HepG2 (cell line): ENCODE results near the gene TCF23. TPM values are rescaled to one million over a fixed set of nuclear protein-coding genes. Genes with fewer than 3 reads are reported as not detected.

Experiments used
- DMAP1 ChIP-seq: IDR thresholded peaks from 2 replicates; pipeline ENCODE4 v1.6.1; 2016
- ELF1 ChIP-seq: sonication (generic); formaldehyde crosslinking; IDR thresholded peaks from 2 replicates; pipeline ENCODE4 v1.4.0; 2020; ENCODE audit warnings: missing genetic modification reagents
- HHEX ChIP-seq: IDR thresholded peaks from 2 replicates; pipeline ENCODE4 v1.6.1; 2016; ENCODE audit warnings: control low read depth
- HIVEP1 ChIP-seq: sonication (generic); formaldehyde crosslinking; IDR thresholded peaks from 2 replicates; pipeline ENCODE4 v1.4.0; 2020; ENCODE audit warnings: mild to moderate bottlenecking, missing genetic modification reagents
- IKZF4 ChIP-seq: sonication (generic); formaldehyde crosslinking; IDR thresholded peaks from 2 replicates; pipeline ENCODE4 v1.5.1; 2020; ENCODE audit warnings: borderline replicate concordance, mild to moderate bottlenecking, low read depth, missing genetic modification reagents; ENCODE audit errors: not compliant biosample characterization
- KDM5B ChIP-seq: sonication (generic); formaldehyde crosslinking; IDR thresholded peaks from 2 replicates; pipeline ENCODE4 v1.4.0; 2020; ENCODE audit warnings: missing genetic modification reagents, mild to moderate bottlenecking, borderline replicate concordance
- NFIB ChIP-seq: sonication (generic); formaldehyde crosslinking; IDR thresholded peaks from 2 replicates; pipeline ENCODE4 v1.9.0; 2021; ENCODE audit warnings: missing genetic modification reagents, mild to moderate bottlenecking, borderline replicate concordance
- NR1H2 ChIP-seq: sonication (generic); formaldehyde crosslinking; IDR thresholded peaks from 2 replicates; pipeline ENCODE4 v1.8.1; 2022; ENCODE audit warnings: low read depth, missing genetic modification reagents, borderline replicate concordance
- PRMT3 ChIP-seq: sonication (generic); formaldehyde crosslinking; IDR thresholded peaks from 2 replicates; pipeline ENCODE4 v1.8.1; 2022; ENCODE audit warnings: low read depth, mild to moderate bottlenecking, moderate library complexity, missing genetic modification reagents, borderline replicate concordance
- ZNF12 ChIP-seq: sonication (generic); formaldehyde crosslinking; IDR thresholded peaks from 2 replicates; pipeline ENCODE4 v1.5.0; 2020; ENCODE audit warnings: missing genetic modification reagents
- ZNF224 ChIP-seq: sonication (generic); formaldehyde crosslinking; IDR thresholded peaks from 2 replicates; pipeline ENCODE4 v1.5.0; 2020; ENCODE audit warnings: mild to moderate bottlenecking, missing genetic modification reagents
- ZNF430 ChIP-seq: sonication (generic); formaldehyde crosslinking; IDR thresholded peaks from 2 replicates; pipeline ENCODE4 v1.9.0; 2021; ENCODE audit warnings: mild to moderate bottlenecking, missing genetic modification reagents
- ZNF484 ChIP-seq: sonication (generic); formaldehyde crosslinking; IDR thresholded peaks from 2 replicates; pipeline ENCODE4 v1.5.1; 2020; ENCODE audit warnings: mild to moderate bottlenecking, low read depth, missing genetic modification reagents, borderline replicate concordance
- ZNF552 ChIP-seq: sonication (generic); formaldehyde crosslinking; IDR thresholded peaks from 2 replicates; pipeline ENCODE4 v1.9.0; 2022; ENCODE audit warnings: missing genetic modification reagents, mild to moderate bottlenecking, borderline replicate concordance
- ZNF639 ChIP-seq: conservative IDR thresholded peaks from 2 replicates; pipeline ENCODE4 v1.6.1; 2018; ENCODE audit warnings: missing genetic modification reagents
- ZNF710 ChIP-seq: sonication (generic); formaldehyde crosslinking; IDR thresholded peaks from 2 replicates; pipeline ENCODE4 v1.5.0; 2020; ENCODE audit warnings: mild to moderate bottlenecking, missing genetic modification reagents, borderline replicate concordance
- ZNF781 ChIP-seq: sonication (generic); formaldehyde crosslinking; IDR thresholded peaks from 2 replicates; pipeline ENCODE4 v1.5.1; 2020; ENCODE audit warnings: borderline replicate concordance, mild to moderate bottlenecking, missing genetic modification reagents; ENCODE audit errors: not compliant biosample characterization
- ZSCAN21 ChIP-seq: sonication (generic); formaldehyde crosslinking; IDR thresholded peaks from 2 replicates; pipeline ENCODE4 v1.8.0; 2022; ENCODE audit warnings: mild to moderate bottlenecking, missing genetic modification reagents, moderate library complexity, borderline replicate concordance
- polyA plus RNA-seq, 8 experiments: library from polyadenylated mRNA; depleted of rRNA in 3 of 8; stranded (reverse) in 7 of 8; unstranded in 1 of 8; fragments of >200 nt; fragmentation: Illumina TruSeq in 4 of 8; extraction: Trizol in 4 of 8; gene quantifications; 2 replicates each; pipeline versions ENCODE4 v1.2.1 to v1.2.3, GENCODE V29; 2011 to 2016; ENCODE audit warnings: low read depth in 4 of 8, missing spikeins in 1 of 8, mixed read lengths in 1 of 8; ENCODE audit not compliant: insufficient read depth in 1 of 8
- total RNA-seq, 5 experiments: library from RNA; depleted of rRNA; stranded (reverse); fragments of >200 nt; fragmentation: Illumina TruSeq; extraction: Trizol; gene quantifications; 2 replicates each; pipeline ENCODE4 v1.2.3, GENCODE V29; 2016; ENCODE audit warnings: low read depth in 1 of 5
- TF ChIP-seq, protein P1 (sequence below): IDR thresholded peaks from 2 replicates; pipeline ENCODE4 v1.6.1; 2016; ENCODE audit warnings: low read depth
- TF ChIP-seq, protein P2 (sequence below): sonication (generic); formaldehyde crosslinking; IDR thresholded peaks from 2 replicates; pipeline ENCODE4 v1.4.0; 2020; ENCODE audit warnings: missing genetic modification reagents

TCF23 gene
- total and polyA plus RNA-seq, 2 of the 13 experiments (the other 11 are each of a cell fraction or from before 2014, with no cell fraction given), result 0.02 to 1.4 TPM

DNA sequence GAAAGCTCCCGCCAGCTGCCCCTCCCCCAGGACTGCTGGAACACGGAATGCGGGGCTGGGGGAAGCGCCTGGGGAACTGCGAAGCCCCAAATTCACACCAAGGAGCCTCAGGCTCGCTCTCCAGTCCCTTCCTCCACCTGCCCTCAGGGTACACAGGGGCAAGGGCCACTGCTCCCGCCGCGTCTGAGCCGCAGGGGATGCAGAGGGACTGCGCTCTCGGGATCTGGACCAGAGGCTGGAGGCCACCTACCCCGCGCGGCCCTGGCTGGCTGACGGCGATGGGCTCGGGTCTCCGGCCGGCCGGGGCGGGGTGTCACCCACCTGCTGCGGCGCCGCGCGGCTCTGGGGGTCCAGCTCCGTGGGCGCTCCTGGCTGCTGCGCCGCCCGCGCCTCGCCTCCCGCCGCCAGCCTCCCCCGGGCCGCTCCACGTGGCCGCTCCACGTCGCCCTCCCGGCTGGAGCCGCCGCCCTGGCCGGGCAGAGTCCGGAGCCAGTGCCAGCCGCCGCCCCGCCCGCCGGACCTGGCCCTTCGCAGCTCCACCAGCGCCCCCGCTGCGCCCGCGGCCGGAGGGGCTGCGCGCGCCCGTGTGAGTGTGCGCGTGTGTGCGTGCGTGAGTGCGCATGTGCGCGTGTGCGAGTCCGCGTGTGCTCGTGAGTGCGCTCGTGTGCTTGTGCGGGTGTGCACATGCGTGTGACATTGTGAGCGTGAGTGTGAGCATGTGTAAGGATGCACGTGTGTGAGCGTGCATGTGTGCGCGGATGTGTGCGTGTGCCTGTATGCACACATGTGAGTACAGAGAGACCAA, 30.1 kb upstream of the TCF23 start, which contains the start of gene CGREF1 (continued):
- TF ChIP-seq HIVEP1, result no peak; the same call in 1 of the 2 replicates
- TF ChIP-seq IKZF4 (CRISPR knock-in tag), result no peak
- TF ChIP-seq ELF1 (CRISPR knock-in tag), result no peak
- TF ChIP-seq ZNF639 (CRISPR knock-in tag), result peak; percentile 48; the same call in 1 of the 2 replicates
- peak; percentile 75; the same call in 1 of the 2 replicates for TF ChIP-seq PRMT3 (CRISPR knock-in tag)
- TF ChIP-seq ZSCAN21 (CRISPR knock-in tag), result peak; percentile 54; the same call in 1 of the 2 replicates
- TF ChIP-seq, protein P1, sequence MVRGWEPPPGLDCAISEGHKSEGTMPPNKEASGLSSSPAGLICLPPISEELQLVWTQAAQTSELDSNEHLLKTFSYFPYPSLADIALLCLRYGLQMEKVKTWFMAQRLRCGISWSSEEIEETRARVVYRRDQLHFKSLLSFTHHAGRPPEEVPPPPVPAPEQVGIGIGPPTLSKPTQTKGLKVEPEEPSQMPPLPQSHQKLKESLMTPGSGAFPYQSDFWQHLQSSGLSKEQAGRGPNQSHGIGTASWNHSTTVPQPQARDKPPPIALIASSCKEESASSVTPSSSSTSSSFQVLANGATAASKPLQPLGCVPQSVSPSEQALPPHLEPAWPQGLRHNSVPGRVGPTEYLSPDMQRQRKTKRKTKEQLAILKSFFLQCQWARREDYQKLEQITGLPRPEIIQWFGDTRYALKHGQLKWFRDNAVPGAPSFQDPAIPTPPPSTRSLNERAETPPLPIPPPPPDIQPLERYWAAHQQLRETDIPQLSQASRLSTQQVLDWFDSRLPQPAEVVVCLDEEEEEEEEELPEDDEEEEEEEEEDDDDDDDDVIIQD (CRISPR knock-in tag), result no peak
- no peak for TF ChIP-seq NFIB (CRISPR knock-in tag)
- TF ChIP-seq ZNF552 (CRISPR knock-in tag), result no peak
- peak; percentile 19; the same call in 1 of the 2 replicates for TF ChIP-seq DMAP1
- no peak for TF ChIP-seq ZNF484
- no peak for TF ChIP-seq ZNF781
- no peak for TF ChIP-seq ZNF12 (CRISPR knock-in tag)
- peak; percentile 66 for TF ChIP-seq KDM5B (CRISPR knock-in tag)
- TF ChIP-seq ZNF430 (CRISPR knock-in tag), result no peak
- TF ChIP-seq HHEX (CRISPR knock-in tag), result no peak
- TF ChIP-seq ZNF224, result no peak
- TF ChIP-seq, protein P2, sequence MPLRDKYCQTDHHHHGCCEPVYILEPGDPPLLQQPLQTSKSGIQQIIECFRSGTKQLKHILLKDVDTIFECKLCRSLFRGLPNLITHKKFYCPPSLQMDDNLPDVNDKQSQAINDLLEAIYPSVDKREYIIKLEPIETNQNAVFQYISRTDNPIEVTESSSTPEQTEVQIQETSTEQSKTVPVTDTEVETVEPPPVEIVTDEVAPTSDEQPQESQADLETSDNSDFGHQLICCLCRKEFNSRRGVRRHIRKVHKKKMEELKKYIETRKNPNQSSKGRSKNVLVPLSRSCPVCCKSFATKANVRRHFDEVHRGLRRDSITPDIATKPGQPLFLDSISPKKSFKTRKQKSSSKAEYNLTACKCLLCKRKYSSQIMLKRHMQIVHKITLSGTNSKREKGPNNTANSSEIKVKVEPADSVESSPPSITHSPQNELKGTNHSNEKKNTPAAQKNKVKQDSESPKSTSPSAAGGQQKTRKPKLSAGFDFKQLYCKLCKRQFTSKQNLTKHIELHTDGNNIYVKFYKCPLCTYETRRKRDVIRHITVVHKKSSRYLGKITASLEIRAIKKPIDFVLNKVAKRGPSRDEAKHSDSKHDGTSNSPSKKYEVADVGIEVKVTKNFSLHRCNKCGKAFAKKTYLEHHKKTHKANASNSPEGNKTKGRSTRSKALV (CRISPR knock-in tag), result 0 out of 2 replicates have a peak, but pooled peaks have one; percentile 28
- peak; percentile 65; the same call in 1 of the 2 replicates for TF ChIP-seq ZNF710
- no peak for TF ChIP-seq NR1H2
